ENCODE measurements around the gene UBE2D4. TPM values are rescaled to one million over a fixed set of nuclear protein-coding genes. Genes with fewer than 3 reads are reported as not detected.

UBE2D4 gene
- total and polyA plus RNA-seq, 9 of the 15 experiments (the other 6 are each of a cell fraction or from before 2014, with no cell fraction given) = 3.3 to 16.2 (median 7.5) TPM

DNA sequence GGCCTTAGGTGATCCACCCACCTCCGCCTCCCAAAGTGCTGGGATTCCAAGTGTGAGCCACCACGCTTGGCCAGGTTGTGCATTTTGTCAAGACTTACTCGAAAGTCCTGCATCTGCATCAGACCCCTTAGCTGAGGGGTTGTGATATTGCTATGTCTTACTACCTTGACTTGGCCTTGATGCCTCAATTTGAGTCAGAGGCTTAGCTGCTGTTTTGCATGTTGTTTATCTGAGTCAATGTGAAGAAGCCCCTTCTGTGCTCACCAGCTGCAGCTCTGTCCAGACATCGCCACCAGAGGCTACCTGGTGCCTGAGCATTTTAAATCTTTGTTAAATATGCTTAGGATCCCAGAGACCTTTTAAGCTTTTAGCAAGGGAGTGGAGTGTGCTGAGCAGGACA is 18.1 kb downstream of the UBE2D4 start:
- in situ Hi-C loops (cut with MboI) = no loop called here
- intact Hi-C loops (cut with micrococcal nuclease) = no loop called here
- no peak overlapping the region for H3K9ac ChIP-seq (ENCODE audit: insufficient read depth in 1 of 2, low read depth in 2 of 2, low read length in 2 of 2)
- no peak for FAIRE-seq
- peaks cover 3% of the 10 kb centered on the region; the same call in 1 of the 3 replicates for H3K36me3 ChIP-seq (ENCODE audit: control insufficient read depth, insufficient read depth, low read length)
- H3K9me3 ChIP-seq (replicated peaks; ENCODE audit: control insufficient read depth, insufficient read depth, low read depth, low read length) = no peaks in the 10 kb centered on the region
- no peaks in the 10 kb centered on the region for H3K27me3 ChIP-seq (ENCODE audit: control insufficient read depth in 2 of 2, insufficient read depth in 2 of 2, low read length in 2 of 2)
- POLR2A ChIA-PET = interaction anchor here (1.0 to 1.5 kb wide), 2 partner anchors 11 to 14 kb away, joined by 4 read pairs; no protein-coding TSS in a partner anchor
- no peak overlapping the region for H3K4me3 ChIP-seq
- CTCF ChIA-PET (ENCODE audit: low intra/inter-chr PET ratio) = no interaction called here
- no peak overlapping the region for H3K4me2 ChIP-seq (ENCODE audit: insufficient read depth, low read length)
- no peak for DNase-seq (ENCODE audit: extremely low read depth in 1 of 4, low spot score in 3 of 4)
- no peaks in the 10 kb centered on the region; a peak in 1 of 5 replicates for H3K4me1 ChIP-seq (replicated peaks in 1 of 2; ENCODE audit: control insufficient read depth in 2 of 2, insufficient read depth in 2 of 2, low read length in 2 of 2)
- H3K9me1 ChIP-seq (ENCODE audit: control insufficient read depth, insufficient read depth, low read length) = no peaks in the 10 kb centered on the region
- 67% methylated on average over 4 of the region's 4 CpGs for whole genome bisulfite sequencing (ENCODE audit: insufficient coverage, low coverage, missing lambda C conversion rate)
- no peaks in the 10 kb centered on the region for H4K20me1 ChIP-seq (replicated peaks; ENCODE audit: control insufficient read depth, insufficient read depth, low read length)
- no peaks in the 10 kb centered on the region for H3K79me2 ChIP-seq (ENCODE audit: control insufficient read depth, insufficient read depth, low read length)
- no peak overlapping the region for H3K27ac ChIP-seq (ENCODE audit: extremely low read depth, low read depth, low read length)
- BruUV-seq (replicated peaks) = no TSS peak
- no peak for ATAC-seq
- no peak overlapping the region for H2AFZ ChIP-seq (ENCODE audit: low read depth, low read length)
- no peak for TF ChIP-seq ZNF75A (CRISPR knock-in tag; IDR thresholded peaks at IDR 0.05)
- no peak for TF ChIP-seq MAFF (IDR thresholded peaks at IDR 0.05; ENCODE audit: low read length)
- TF ChIP-seq CEBPB (tag; IDR thresholded peaks at IDR 0.05) = no peak
- no peak for TF ChIP-seq HLTF (IDR thresholded peaks at IDR 0.05)
- TF ChIP-seq RBM17 (IDR thresholded peaks at IDR 0.05; ENCODE audit: borderline replicate concordance, low read depth, low read length) = no peak
- no peak for TF ChIP-seq TSHZ1 (CRISPR knock-in tag; IDR thresholded peaks at IDR 0.05)
- TF ChIP-seq TEAD1 (CRISPR knock-in tag; IDR thresholded peaks at IDR 0.05) = no peak
- TF ChIP-seq ZFX (CRISPR knock-in tag; IDR thresholded peaks at IDR 0.05) = no peak
- no peak for TF ChIP-seq KLF1 (tag; IDR thresholded peaks at IDR 0.05)
- no peak for TF ChIP-seq ZC3H4 (CRISPR knock-in tag; IDR thresholded peaks at IDR 0.05; ENCODE audit: borderline replicate concordance)
- no peak for TF ChIP-seq TAF15 (IDR thresholded peaks at IDR 0.05; ENCODE audit: low read depth, low read length)
- no peak for TF ChIP-seq TFAM (CRISPR knock-in tag; conservative IDR thresholded peaks at IDR 0.05)
- TF ChIP-seq SAFB (IDR thresholded peaks at IDR 0.05; ENCODE audit: borderline replicate concordance, low read depth, low read length) = no peak
